ENCODE measurements around the gene SORBS2. TPM values are rescaled to one million over a fixed set of nuclear protein-coding genes. Genes with fewer than 3 reads are reported as not detected.

SORBS2 gene
- total RNA-seq, 4 donors from 2014 or later, result 45.3 to 135 (median 76.2) TPM

- 84 to 100% methylated on average over 1 of the region's 1 CpG for WGBS, 2 donors
- no peaks in the 10 kb centered on the region for H3K9me3 ChIP-seq
- peaks cover 0 to 11% (median 0%) of the 10 kb centered on the region in 4 donors for H3K4me1 ChIP-seq
- H3K36me3 ChIP-seq, result no peaks in the 10 kb centered on the region
- no peak overlapping the region for H3K27ac ChIP-seq
- TF ChIP-seq EP300 (IDR thresholded peaks at IDR 0.05) (no peak), CTCF (IDR thresholded peaks at IDR 0.05) (no peak), POLR2A (IDR thresholded peaks at IDR 0.05) (no peak)
- H3K27me3 ChIP-seq, result no peaks in the 10 kb centered on the region
- no peak overlapping the region for H3K4me3 ChIP-seq
- no peak for DNase-seq (ENCODE audit: low spot score in 2 of 2)
Observed at GRCh38 chr4:185744488-185744862, 67.5 kb downstream of the SORBS2 start.

DNA sequence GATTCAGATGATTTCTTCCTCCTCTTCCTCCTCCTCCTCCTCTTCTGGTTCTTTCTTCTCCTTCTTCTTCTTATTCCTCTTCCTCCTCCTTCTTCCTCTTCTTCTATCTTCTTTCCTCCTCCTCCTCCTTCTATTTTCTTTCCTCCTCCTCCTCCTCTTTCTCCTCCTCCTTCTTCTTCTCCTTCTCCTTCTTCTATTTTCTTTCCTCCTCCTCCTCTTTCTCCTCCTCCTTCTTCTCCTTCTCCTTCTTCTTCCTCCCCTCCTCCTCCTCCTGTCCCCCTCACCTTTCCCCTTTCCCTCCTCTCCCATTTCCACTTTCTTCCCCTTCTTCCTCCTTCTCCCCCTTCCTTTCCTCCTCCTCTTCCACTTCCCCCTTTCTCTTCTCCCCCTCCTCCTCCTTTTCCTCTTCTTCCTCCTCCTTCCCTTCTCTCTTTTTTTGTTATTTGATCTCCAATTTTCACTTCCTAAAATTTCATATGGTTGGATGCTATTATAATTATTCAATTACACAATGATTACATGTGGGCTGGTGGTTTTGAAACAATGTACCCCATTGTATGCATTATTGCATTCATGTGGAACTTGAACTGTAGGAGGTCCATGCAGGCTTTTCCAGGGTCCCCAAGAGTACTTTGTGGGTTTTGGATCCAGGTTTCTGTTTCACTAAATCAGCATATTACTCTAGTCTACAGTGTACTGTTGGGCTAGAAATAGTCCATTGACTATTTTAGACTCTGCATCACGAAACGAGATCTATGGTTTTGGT, 68.1 kb downstream of the SORBS2 start:
- 65 to 67% methylated on average over 2 of the region's 2 CpGs for WGBS, 2 donors
- Histone ChIP-seq H3K4me1 (peaks cover 0 to 17% (median 3%) of the 10 kb centered on the region in 4 donors), H3K27me3 (no peaks in the 10 kb centered on the region), H3K4me3 (no peak overlapping the region), H3K27ac (no peak overlapping the region), H3K9me3 (no peaks in the 10 kb centered on the region), H3K36me3 (no peaks in the 10 kb centered on the region)
- TF ChIP-seq CTCF (IDR thresholded peaks at IDR 0.05), result no peak
- TF ChIP-seq POLR2A (IDR thresholded peaks at IDR 0.05), result no peak
- no peak for TF ChIP-seq EP300 (IDR thresholded peaks at IDR 0.05)
- no peak for DNase-seq (ENCODE audit: low spot score in 2 of 2)

DNA sequence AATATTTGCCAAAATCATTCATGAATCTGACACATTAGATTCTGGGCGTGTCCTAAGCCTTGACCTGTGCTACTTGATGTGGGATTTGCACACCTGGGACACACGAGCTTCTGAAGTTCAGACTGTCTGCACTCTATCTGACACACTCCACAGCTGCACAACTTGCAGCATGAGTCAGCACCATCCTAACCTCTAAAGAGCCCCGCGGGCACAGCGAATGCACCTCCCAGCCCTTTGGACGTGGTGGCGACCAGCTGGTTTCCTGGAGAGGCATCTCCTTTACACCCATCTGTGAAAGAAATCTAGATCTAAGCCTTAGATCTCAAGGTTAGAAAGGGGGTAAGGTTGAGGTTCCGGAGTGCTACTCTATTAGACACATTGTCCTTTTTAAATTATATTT, 69.2 kb downstream of the SORBS2 start:
- 58 to 63% methylated on average over 8 of the region's 8 CpGs for WGBS, 2 donors
- no peak for DNase-seq (ENCODE audit: low spot score in 2 of 2)
- Histone ChIP-seq H3K4me3 (no peak overlapping the region), H3K9me3 (no peaks in the 10 kb centered on the region), H3K36me3 (no peaks in the 10 kb centered on the region), H3K27ac (no peak overlapping the region), H3K4me1 (peaks cover 0 to 29% (median 8%) of the 10 kb centered on the region in 4 donors), H3K27me3 (no peaks in the 10 kb centered on the region)
- no peak for TF ChIP-seq EP300 (IDR thresholded peaks at IDR 0.05)

DNA sequence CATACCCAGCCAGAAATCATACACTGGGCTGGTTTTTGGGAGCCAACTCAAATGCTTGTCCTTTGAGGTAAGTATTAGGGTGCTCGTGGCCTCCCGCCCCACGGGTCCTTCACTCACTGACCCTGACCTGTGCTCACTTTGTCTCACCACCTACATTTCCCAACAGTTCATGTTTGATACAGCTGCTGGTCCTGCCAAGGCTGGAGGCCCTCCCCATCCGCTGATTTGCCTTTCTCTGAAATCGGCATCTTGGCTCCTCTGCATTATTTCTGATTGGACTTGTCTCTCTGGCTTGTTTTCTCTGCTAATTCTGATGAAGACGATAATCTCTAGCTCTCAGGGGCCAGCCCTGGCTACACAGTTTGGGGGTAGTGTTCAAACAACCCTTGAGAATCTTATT, 70.2 kb downstream of the SORBS2 start:
- Histone ChIP-seq H3K36me3 (no peaks in the 10 kb centered on the region), H3K4me1 (peaks cover 0 to 38% (median 12%) of the 10 kb centered on the region in 4 donors), H3K27me3 (no peaks in the 10 kb centered on the region), H3K9me3 (no peaks in the 10 kb centered on the region), H3K4me3 (no peak overlapping the region), H3K27ac (no peak overlapping the region)
- DNase-seq (ENCODE audit: low spot score in 2 of 2), result no peak
- TF ChIP-seq POLR2A (IDR thresholded peaks at IDR 0.05) (no peak), CTCF (IDR thresholded peaks at IDR 0.05) (no peak), EP300 (IDR thresholded peaks at IDR 0.05) (no peak)
- whole genome bisulfite sequencing, 2 donors, result 85 to 93% methylated on average over 6 of the region's 6 CpGs

- H3K4me3 ChIP-seq, result no peak overlapping the region
- DNase-seq (ENCODE audit: low spot score in 2 of 2), result no peak
- no peaks in the 10 kb centered on the region for H3K9me3 ChIP-seq
- H3K27ac ChIP-seq, result no peak overlapping the region
- no peaks in the 10 kb centered on the region for H3K36me3 ChIP-seq
- no peaks in the 10 kb centered on the region for H3K27me3 ChIP-seq
- 69 to 75% methylated on average over 4 of the region's 4 CpGs for WGBS, 2 donors
- peaks cover 0 to 42% (median 14%) of the 10 kb centered on the region in 4 donors for H3K4me1 ChIP-seq
- TF ChIP-seq POLR2A (IDR thresholded peaks at IDR 0.05), result no peak
- no peak for TF ChIP-seq CTCF (IDR thresholded peaks at IDR 0.05)
- no peak for TF ChIP-seq EP300 (IDR thresholded peaks at IDR 0.05)
Observed at GRCh38 chr4:185740471-185740873, 71.5 kb downstream of the SORBS2 start.

All from tibial nerve (tissue), 4 donors.